Endodermal cell (in vitro differentiated cells): ENCODE measurements around the gene UPP1. TPM values are rescaled to one million over a fixed set of nuclear protein-coding genes. Genes with fewer than 3 reads are reported as not detected.

Source experiments
- DNase-seq: peaks from one replicate; pipeline ENCODE4 v3.0.0-alpha.2; 2017
- H3K27ac ChIP-seq: 2 replicates; pipeline ENCODE4 v1.5.1; 2013; ENCODE audit warnings: mild to moderate bottlenecking, low read depth, low read length, moderate library complexity
- H3K27me3 ChIP-seq: 2 replicates; pipeline ENCODE4 v1.6.1; 2013; ENCODE audit warnings: mild to moderate bottlenecking, low read length, moderate library complexity; ENCODE audit not compliant: insufficient read depth, control insufficient read depth, poor library complexity, severe bottlenecking
- H3K36me3 ChIP-seq: 2 replicates; pipeline ENCODE4 v1.7.0; 2013; ENCODE audit warnings: mild to moderate bottlenecking, low read length, moderate library complexity; ENCODE audit not compliant: control insufficient read depth, insufficient read depth
- H3K4me1 ChIP-seq: one replicate; pipeline ENCODE4 v1.7.0; 2013; ENCODE audit warnings: low read length; ENCODE audit not compliant: control insufficient read depth, insufficient read depth
- H3K4me3 ChIP-seq: 2 replicates; pipeline ENCODE4 v1.5.1; 2013; ENCODE audit warnings: mild to moderate bottlenecking, low read length, moderate library complexity
- H3K9ac ChIP-seq: 2 replicates; pipeline ENCODE4 v1.6.1; 2013; ENCODE audit warnings: mild to moderate bottlenecking, low read length, moderate library complexity; ENCODE audit not compliant: poor library complexity, severe bottlenecking; ENCODE audit errors: extremely low read depth
- H3K9me3 ChIP-seq: 2 replicates; pipeline ENCODE4 v1.6.1; 2013; ENCODE audit warnings: mild to moderate bottlenecking, low read length, moderate library complexity; ENCODE audit not compliant: control insufficient read depth
- H3K27ac Mint-ChIP-seq: 2 replicates; pipeline ENCODE4 v1.8.0; 2020; ENCODE audit warnings: mixed read lengths
- H3K27me3 Mint-ChIP-seq: 2 replicates; pipeline ENCODE4 v1.8.0; 2021; ENCODE audit warnings: mild to moderate bottlenecking, mixed read lengths; ENCODE audit not compliant: insufficient read depth
- H3K36me3 Mint-ChIP-seq: 2 replicates; pipeline ENCODE4 v1.8.0; 2020; ENCODE audit warnings: low read depth, mixed read lengths
- H3K4me1 Mint-ChIP-seq: 2 replicates; pipeline ENCODE4 v1.8.0; 2020; ENCODE audit warnings: mixed read lengths
- H3K4me3 Mint-ChIP-seq: 2 replicates; pipeline ENCODE4 v1.8.0; 2020; ENCODE audit warnings: mild to moderate bottlenecking, moderate library complexity, mixed read lengths
- H3K9me3 Mint-ChIP-seq: 2 replicates; pipeline ENCODE4 v1.8.0; 2020; ENCODE audit warnings: mild to moderate bottlenecking, mixed read lengths
- CTCF ChIP-seq: fragments of 200-600 bp; sonication (generic); conservative IDR thresholded peaks from 2 replicates; pipeline ENCODE4 v1.5.0; 2021; ENCODE audit warnings: antibody characterized with exemption, mild to moderate bottlenecking
- WGBS, 2 experiments: methylation state at CpG; one replicate each; pipeline versions ENCODE4 v1.1.5 to v1.1.7; 2013; ENCODE audit warnings: missing lambda C conversion rate in 2 of 2, mixed read lengths in 1 of 2; ENCODE audit not compliant: insufficient coverage in 1 of 2, insufficient read length in 1 of 2; 5-methylcytosine and 5-hydroxymethylcytosine counted together
- total RNA-seq, 2 donors: library from RNA; stranded (reverse); fragmentation: NEBNext Ultra II Directional in 1 of 2; extraction: Animal tissue kit (Norgen Biotek cat#: 25700) in 1 of 2; gene quantifications; 2 replicates in 1 of 2; 3 replicates in 1 of 2; pipeline ENCODE4 v1.2.1, GENCODE V29; 2021

UPP1 gene
- total RNA-seq, 2 donors from 2014 or later: 40.5 to 46.3 TPM

- Histone ChIP-seq H3K9ac (peak overlapping the region; percentile 35), H3K36me3 (peaks cover under 1% of the 10 kb centered on the region), H3K27ac (no peak overlapping the region), H3K4me3 (peak overlapping the region; percentile 71), H3K4me1 (peaks cover 15% of the 10 kb centered on the region), H3K27me3 (no peaks in the 10 kb centered on the region), H3K9me3 (peaks cover 92% of the 10 kb centered on the region)
- Mint-ChIP-seq H3K4me3 (no peak overlapping the region), H3K4me1 (peaks cover 12% of the 10 kb centered on the region), H3K36me3 (peaks cover 18% of the 10 kb centered on the region), H3K27ac (no peak overlapping the region), H3K27me3 (no peaks in the 10 kb centered on the region), H3K9me3 (peaks cover 58% of the 10 kb centered on the region)
- TF ChIP-seq CTCF: no peak
- DNase-seq: no peak
Measured at GRCh38 chr7:48132792-48133191, 43.7 kb downstream of the UPP1 start.

GRCh38 chr7:48139459-48139858 is 50.4 kb downstream of the UPP1 start:
- H3K27me3 Mint-ChIP-seq: no peaks in the 10 kb centered on the region
- Histone ChIP-seq H3K4me1 (no peaks in the 10 kb centered on the region), H3K9me3 (peaks cover 100% of the 10 kb centered on the region), H3K9ac (no peak overlapping the region), H3K36me3 (peaks cover 3% of the 10 kb centered on the region), H3K27ac (no peak overlapping the region), H3K4me3 (no peak overlapping the region), H3K27me3 (no peaks in the 10 kb centered on the region)
- H3K27ac Mint-ChIP-seq: no peak overlapping the region
- peaks cover 61% of the 10 kb centered on the region for H3K9me3 Mint-ChIP-seq
- peaks cover 13% of the 10 kb centered on the region for H3K36me3 Mint-ChIP-seq
- 83 to 86% methylated on average over 2 to 3 of the region's 3 CpGs for WGBS, 2 experiments
- peaks cover 5% of the 10 kb centered on the region for H3K4me1 Mint-ChIP-seq
- no peak overlapping the region for H3K4me3 Mint-ChIP-seq
- DNase-seq: peak; percentile 65
- TF ChIP-seq CTCF: peak; percentile 70

GRCh38 chr7:48140001-48140681 is 51.1 kb downstream of the UPP1 start:
- Histone ChIP-seq H3K9me3 (peaks cover 100% of the 10 kb centered on the region), H3K36me3 (peaks cover 3% of the 10 kb centered on the region), H3K27me3 (no peaks in the 10 kb centered on the region), H3K27ac (no peak overlapping the region), H3K4me1 (no peaks in the 10 kb centered on the region), H3K4me3 (peak overlapping the region; percentile 62), H3K9ac (no peak overlapping the region)
- no peak for DNase-seq
- Mint-ChIP-seq H3K4me3 (no peak overlapping the region), H3K27ac (no peak overlapping the region), H3K9me3 (peaks cover 68% of the 10 kb centered on the region), H3K36me3 (peaks cover 14% of the 10 kb centered on the region), H3K27me3 (no peaks in the 10 kb centered on the region), H3K4me1 (peaks cover 7% of the 10 kb centered on the region)
- no peak for TF ChIP-seq CTCF
- 85 to 94% methylated on average over 7 of the region's 7 CpGs for WGBS, 2 experiments
